WTC11 (cell line): ENCODE data around the gene ST8SIA1. TPM values are rescaled to one million over a fixed set of nuclear protein-coding genes. Genes with fewer than 3 reads are reported as not detected.

Source experiments
- ATAC-seq: fragments of 200-7000 bp; cut with Tn5 transposase; 2 replicates; pipeline ENCODE4 v1.10.0; 2021; ENCODE audit warnings: mild to moderate bottlenecking, moderate library complexity
- CTCF ChIA-PET: fragments of 300-600 bp; sonication (Branson Sonifier 250); formaldehyde crosslinking; loops from one replicate; lab custom pipeline; 2021; ENCODE audit warnings: antibody characterized with exemption; lab: Charles Lee
- POLR2A ChIA-PET: fragments of 350-600 bp; sonication (Branson Sonifier 250); formaldehyde crosslinking; loops from one replicate; lab custom pipeline; 2021; ENCODE audit warnings: antibody characterized with exemption; lab: Charles Lee
- DNase-seq: peaks from one replicate; pipeline ENCODE4 v3.0.0; 2021; ENCODE audit warnings: low spot score
- H3K27ac Mint-ChIP-seq: 2 replicates; pipeline ENCODE4 v1.8.0; 2021; ENCODE audit warnings: mixed read lengths
- H3K27me3 Mint-ChIP-seq: 2 replicates; pipeline ENCODE4 v1.8.0; 2021; ENCODE audit warnings: low read depth, mild to moderate bottlenecking, moderate library complexity, mixed read lengths
- H3K36me3 Mint-ChIP-seq: 2 replicates; pipeline ENCODE4 v1.8.0; 2021; ENCODE audit warnings: mixed read lengths
- H3K4me1 Mint-ChIP-seq: 2 replicates; pipeline ENCODE4 v1.8.0; 2022; ENCODE audit warnings: mixed read lengths
- H3K4me3 Mint-ChIP-seq: 2 replicates; pipeline ENCODE4 v1.8.0; 2021; ENCODE audit warnings: mild to moderate bottlenecking, moderate library complexity, mixed read lengths
- H3K9me3 Mint-ChIP-seq: 2 replicates; pipeline ENCODE4 v1.8.0; 2021; ENCODE audit warnings: mixed read lengths
- ATF1 ChIP-seq: sonication (generic); formaldehyde crosslinking; IDR thresholded peaks from 2 replicates; pipeline ENCODE4 v1.8.1; 2023; ENCODE audit warnings: mild to moderate bottlenecking, moderate library complexity, missing genetic modification reagents
- ATF6 ChIP-seq: sonication (generic); formaldehyde crosslinking; IDR thresholded peaks from 2 replicates; pipeline ENCODE4 v1.8.1; 2023; ENCODE audit warnings: mild to moderate bottlenecking, missing genetic modification reagents
- CTCF ChIP-seq: fragments of 200-600 bp; IDR thresholded peaks from 2 replicates; pipeline ENCODE4 v1.8.0; 2022; ENCODE audit warnings: antibody characterized with exemption
- E2F1 ChIP-seq: sonication (generic); formaldehyde crosslinking; IDR thresholded peaks from 2 replicates; pipeline ENCODE4 v1.8.0; 2022; ENCODE audit warnings: mild to moderate bottlenecking, missing genetic modification reagents
- ERG ChIP-seq: fragments of 250-450 bp; sonication (Bioruptor Pico); IDR thresholded peaks from 2 replicates; pipeline ENCODE4 v1.8.0; 2021; ENCODE audit warnings: mild to moderate bottlenecking
- ESRRA ChIP-seq: sonication (generic); formaldehyde crosslinking; IDR thresholded peaks from 2 replicates; pipeline ENCODE4 v1.8.1; 2022; ENCODE audit warnings: mild to moderate bottlenecking, missing genetic modification reagents, borderline replicate concordance
- IRF2 ChIP-seq: sonication (generic); formaldehyde crosslinking; IDR thresholded peaks from 2 replicates; pipeline ENCODE4 v1.8.0; 2022; ENCODE audit warnings: low read depth, missing genetic modification reagents, borderline replicate concordance
- MXD4 ChIP-seq: fragments of 250-450 bp; sonication (Bioruptor Pico); IDR thresholded peaks from 2 replicates; pipeline ENCODE4 v1.8.0; 2021; ENCODE audit warnings: mild to moderate bottlenecking, moderate library complexity, borderline replicate concordance
- MYBL2 ChIP-seq: sonication (generic); formaldehyde crosslinking; IDR thresholded peaks from 2 replicates; pipeline ENCODE4 v1.8.1; 2023; ENCODE audit warnings: mild to moderate bottlenecking, moderate library complexity, missing genetic modification reagents
- NR3C1 ChIP-seq: sonication (generic); formaldehyde crosslinking; conservative IDR thresholded peaks from 2 replicates; pipeline ENCODE4 v1.8.1; 2023; ENCODE audit warnings: low read depth, mild to moderate bottlenecking, missing genetic modification reagents
- PREB ChIP-seq: sonication (generic); formaldehyde crosslinking; IDR thresholded peaks from 2 replicates; pipeline ENCODE4 v1.8.1; 2022; ENCODE audit warnings: mild to moderate bottlenecking, missing genetic modification reagents, moderate library complexity, borderline replicate concordance
- RELA ChIP-seq: sonication (generic); formaldehyde crosslinking; IDR thresholded peaks from 2 replicates; pipeline ENCODE4 v1.8.1; 2022; ENCODE audit warnings: missing genetic modification reagents, mild to moderate bottlenecking, borderline replicate concordance
- SMAD4 ChIP-seq: sonication (generic); formaldehyde crosslinking; IDR thresholded peaks from 2 replicates; pipeline ENCODE4 v1.8.0; 2022; ENCODE audit warnings: mild to moderate bottlenecking, missing genetic modification reagents
- SP1 ChIP-seq: sonication (generic); formaldehyde crosslinking; conservative IDR thresholded peaks from 2 replicates; pipeline ENCODE4 v1.8.1; 2022; ENCODE audit warnings: missing genetic modification reagents
- TP53 ChIP-seq: sonication (generic); formaldehyde crosslinking; IDR thresholded peaks from 2 replicates; pipeline ENCODE4 v1.8.1; 2023; ENCODE audit warnings: mild to moderate bottlenecking, missing genetic modification reagents
- ZBTB21 ChIP-seq: sonication (generic); formaldehyde crosslinking; IDR thresholded peaks from 2 replicates; pipeline ENCODE4 v1.8.1; 2023; ENCODE audit warnings: mild to moderate bottlenecking, missing genetic modification reagents, borderline replicate concordance
- ZNF232 ChIP-seq: sonication (generic); formaldehyde crosslinking; IDR thresholded peaks from 2 replicates; pipeline ENCODE4 v1.8.0; 2022; ENCODE audit warnings: mild to moderate bottlenecking, missing genetic modification reagents
- ZNF263 ChIP-seq: sonication (generic); formaldehyde crosslinking; IDR thresholded peaks from 2 replicates; pipeline ENCODE4 v1.8.1; 2022; ENCODE audit warnings: low read depth, mild to moderate bottlenecking, moderate library complexity, missing genetic modification reagents
- total RNA-seq: library from RNA; stranded (reverse); gene quantifications from 3 replicates; pipeline ENCODE4 v1.2.3, GENCODE V29; 2021

Gene ST8SIA1
- total RNA-seq, 1 experiment from 2014 or later, result 2.3 TPM

GRCh38 chr12:22268973-22269372, 65.5 kb downstream of the ST8SIA1 start:
- CTCF ChIA-PET, result no interaction called here

GRCh38 chr12:22268406-22268805, 66.1 kb downstream of the ST8SIA1 start:
- peaks cover 8% of the 10 kb centered on the region for H3K4me1 Mint-ChIP-seq
- CTCF ChIA-PET, result no interaction called here
- DNase-seq, result no peak
- TF ChIP-seq CTCF, result no peak
- no peak for TF ChIP-seq MYBL2 (CRISPR knock-in tag)
- TF ChIP-seq SP1 (CRISPR knock-in tag), result no peak
- no peak; the same call in 1 of the 2 replicates for ATAC-seq
- H3K9me3 Mint-ChIP-seq, result peaks cover 3% of the 10 kb centered on the region; the same call in 1 of the 2 replicates
- no peaks in the 10 kb centered on the region for H3K27me3 Mint-ChIP-seq
- no peak overlapping the region for H3K4me3 Mint-ChIP-seq
- H3K27ac Mint-ChIP-seq, result no peak overlapping the region
- POLR2A ChIA-PET, result no interaction called here
- H3K36me3 Mint-ChIP-seq, result no peaks in the 10 kb centered on the region

More at GRCh38 chr12:22268973-22269372, 65.5 kb downstream of the ST8SIA1 start:
- peaks cover 3% of the 10 kb centered on the region; the same call in 1 of the 2 replicates for H3K4me1 Mint-ChIP-seq
- peaks cover 3% of the 10 kb centered on the region; the same call in 1 of the 2 replicates for H3K9me3 Mint-ChIP-seq
- DNase-seq, result no peak
- H3K27me3 Mint-ChIP-seq, result no peaks in the 10 kb centered on the region
- no peak overlapping the region for H3K4me3 Mint-ChIP-seq
- TF ChIP-seq MXD4 (CRISPR knock-in tag), result no peak
- TF ChIP-seq ATF6 (CRISPR knock-in tag), result no peak
- no peak for TF ChIP-seq SMAD4 (CRISPR knock-in tag)
- no peaks in the 10 kb centered on the region for H3K36me3 Mint-ChIP-seq
- H3K27ac Mint-ChIP-seq, result no peak overlapping the region
- POLR2A ChIA-PET, result no interaction called here
- no peak for ATAC-seq

- Mint-ChIP-seq H3K4me3 (no peak overlapping the region), H3K27ac (no peak overlapping the region), H3K9me3 (peaks cover 3% of the 10 kb centered on the region; the same call in 1 of the 2 replicates), H3K36me3 (no peaks in the 10 kb centered on the region), H3K4me1 (peaks cover 24% of the 10 kb centered on the region), H3K27me3 (no peaks in the 10 kb centered on the region)
- TF ChIP-seq ATF6 (CRISPR knock-in tag) (no peak), ATF1 (CRISPR knock-in tag) (no peak), ERG (CRISPR knock-in tag) (no peak), ZNF232 (CRISPR knock-in tag) (no peak), TP53 (no peak), E2F1 (no peak), NR3C1 (no peak), ZBTB21 (CRISPR knock-in tag) (no peak), ESRRA (CRISPR knock-in tag) (no peak), IRF2 (CRISPR knock-in tag) (no peak), ZNF263 (CRISPR knock-in tag) (no peak), MXD4 (CRISPR knock-in tag) (no peak), SP1 (CRISPR knock-in tag) (no peak), RELA (CRISPR knock-in tag) (no peak), PREB (CRISPR knock-in tag) (no peak)
- POLR2A ChIA-PET, result no interaction called here
- DNase-seq (no peak), ATAC-seq (no peak)
- CTCF ChIA-PET, result no interaction called here
Measured at GRCh38 chr12:22266101-22266500, 68.4 kb downstream of the ST8SIA1 start.
